HG03457 (cell line): ENCODE measurements around the gene IFT52.
A peak's percentile ranks its signal among the peaks of the same experiment; 100 is the strongest.
"Not testable (repeated sequence)": the region's sequence is repeated elsewhere in the genome, so short reads cannot be mapped to it uniquely, and the experiment has no call there.

Experiments
- ATAC-seq: cut with Tn5 transposase; IDR thresholded peaks from one replicate; pipeline ENCODE4 v1.9.1; 2021; ENCODE audit warnings: moderate number of reproducible peaks; ENCODE audit not compliant: unreplicated experiment

The IFT52 gene

DNA sequence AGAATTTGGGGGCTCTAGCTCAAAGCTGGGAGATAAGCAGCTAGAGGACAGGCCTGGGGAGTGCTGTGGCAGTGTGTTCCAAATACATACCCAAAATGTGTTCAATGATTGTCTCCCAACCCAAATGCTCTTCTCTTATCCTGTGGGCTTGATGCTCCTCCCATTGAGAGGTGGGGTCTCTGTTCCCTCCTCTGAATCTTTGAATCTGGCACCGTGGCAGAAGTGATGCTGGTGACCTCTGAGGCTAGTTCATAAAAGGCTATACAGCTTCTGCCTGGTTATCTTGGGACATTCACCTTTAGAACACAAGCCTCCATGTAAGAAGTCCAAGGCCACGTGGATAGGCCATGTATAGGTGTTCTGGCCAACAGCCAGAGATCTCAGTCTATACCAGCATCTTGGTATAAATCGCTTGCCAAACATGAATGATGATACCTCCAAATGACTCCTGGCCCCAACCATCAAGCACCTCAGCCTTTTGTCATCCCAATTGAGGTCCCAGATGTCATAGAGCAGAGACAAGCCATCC is 60.3 kb downstream of the IFT52 start:
- ATAC-seq, result no peak

DNA sequence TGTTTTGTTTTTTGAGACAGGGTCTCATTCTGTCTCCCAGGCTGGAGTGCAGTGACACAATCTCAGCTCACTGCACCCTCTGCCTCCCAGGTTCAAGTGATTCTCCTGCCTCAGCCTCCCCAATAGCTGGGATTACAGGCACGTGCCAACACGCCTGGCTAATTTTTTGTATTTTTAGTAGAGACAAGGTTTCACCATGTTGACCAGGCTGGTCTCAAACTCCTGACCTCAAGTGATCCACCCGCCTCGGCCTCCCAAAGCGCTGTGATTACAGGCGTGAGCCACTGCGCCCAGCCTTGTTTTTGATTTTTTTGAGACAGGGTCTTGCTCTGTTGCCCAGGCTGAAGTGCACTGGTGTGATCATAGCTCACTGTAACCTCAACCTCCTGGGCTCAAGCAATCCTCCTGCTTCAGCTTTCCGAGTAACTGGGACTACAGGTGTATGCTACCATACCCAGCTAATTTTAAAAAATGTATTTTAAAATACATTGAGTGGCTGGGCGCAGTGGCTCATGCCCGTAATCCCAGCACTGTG is 61.0 kb downstream of the IFT52 start:
- not testable (repeated sequence) for ATAC-seq

DNA sequence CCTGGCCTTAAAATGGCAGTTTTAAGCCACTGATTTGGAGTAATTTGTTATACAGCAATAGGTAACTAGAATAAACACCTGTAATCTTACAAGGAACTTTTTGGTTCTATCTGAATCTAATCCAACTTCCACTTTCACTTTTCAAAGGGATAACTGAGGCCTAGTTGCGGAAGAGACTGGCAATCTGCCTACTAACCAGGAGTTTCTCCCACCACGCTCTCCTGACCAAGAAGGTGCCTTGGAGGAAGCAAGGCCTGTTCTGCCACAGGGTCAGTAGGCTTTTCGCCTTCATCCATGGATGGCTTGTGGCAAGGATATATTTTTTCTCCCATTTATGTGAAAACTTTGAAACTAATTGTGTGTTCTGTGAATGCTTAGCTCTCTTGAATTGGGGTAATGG is 63.2 kb downstream of the IFT52 start:
- ATAC-seq, result no peak

DNA sequence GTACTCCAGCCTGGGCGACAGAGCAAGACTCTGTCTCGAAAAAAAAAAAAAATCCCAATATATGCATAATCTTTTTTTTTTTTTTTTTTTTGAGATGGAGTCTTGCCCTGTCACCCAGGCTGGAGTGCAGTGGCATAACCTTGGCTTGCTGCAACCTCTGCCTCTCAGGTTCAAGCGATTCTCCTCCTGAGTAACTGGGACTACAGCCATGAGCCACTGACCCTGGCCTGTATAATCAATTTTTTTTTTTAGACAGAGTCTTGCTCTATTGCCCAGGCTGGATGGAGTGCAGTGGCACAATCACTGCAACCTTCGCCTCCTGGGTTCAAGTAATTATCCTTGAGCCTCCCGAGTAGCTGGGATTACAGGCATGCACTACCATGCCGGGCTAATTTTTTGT is 64.4 kb downstream of the IFT52 start:
- ATAC-seq, result not testable (repeated sequence)

DNA sequence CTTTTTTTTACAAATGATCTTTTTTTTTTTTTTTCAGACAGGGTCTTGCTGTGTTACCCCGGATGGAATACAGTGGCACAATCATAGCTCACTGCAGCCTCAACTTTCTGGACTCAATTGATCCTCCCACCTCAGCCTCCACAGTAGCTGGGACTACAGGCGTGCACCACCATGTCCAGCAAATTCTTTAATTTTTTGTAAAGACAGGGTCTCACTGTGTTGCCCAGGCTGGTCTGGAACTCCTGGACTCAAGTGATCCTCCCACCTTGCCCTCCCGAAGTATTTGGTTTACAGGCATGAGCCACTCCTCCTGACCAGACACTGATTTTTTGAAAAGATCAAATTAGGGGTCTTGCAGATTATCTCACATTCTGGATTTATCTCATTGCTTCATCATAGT is 65.2 kb downstream of the IFT52 start:
- ATAC-seq, result no peak

DNA sequence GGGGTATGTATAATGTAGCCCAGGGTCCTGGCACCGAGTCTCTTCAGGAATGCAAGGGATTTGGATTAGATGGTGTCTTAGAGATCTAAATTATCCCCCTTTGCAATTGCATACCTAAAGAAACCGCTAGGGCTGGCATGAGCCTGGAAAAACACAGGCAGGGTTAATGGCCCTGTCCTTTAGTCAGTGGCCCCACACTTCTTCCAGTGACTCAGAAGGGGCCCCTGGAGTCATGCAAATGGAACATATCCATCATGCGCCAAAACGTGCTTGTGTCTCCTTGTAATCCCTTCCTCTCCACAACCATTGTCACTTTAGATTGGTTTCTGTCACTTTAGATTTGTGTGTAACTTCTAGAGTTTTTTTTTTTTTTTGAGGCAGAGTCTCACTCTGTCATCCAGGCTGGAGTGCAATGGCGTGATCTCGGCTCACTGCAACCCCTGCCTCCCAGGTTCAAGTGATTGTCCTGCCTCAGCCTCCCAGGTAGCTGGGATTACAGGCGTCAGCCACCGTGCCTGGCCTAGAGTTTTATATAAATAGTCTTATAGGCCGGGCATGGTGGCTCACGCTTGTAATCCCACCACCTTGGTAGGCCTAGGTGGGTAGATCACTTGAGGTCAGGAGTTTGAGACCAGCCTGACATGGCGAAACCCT is 67.5 kb downstream of the IFT52 start:
- ATAC-seq, result peak; percentile 8

DNA sequence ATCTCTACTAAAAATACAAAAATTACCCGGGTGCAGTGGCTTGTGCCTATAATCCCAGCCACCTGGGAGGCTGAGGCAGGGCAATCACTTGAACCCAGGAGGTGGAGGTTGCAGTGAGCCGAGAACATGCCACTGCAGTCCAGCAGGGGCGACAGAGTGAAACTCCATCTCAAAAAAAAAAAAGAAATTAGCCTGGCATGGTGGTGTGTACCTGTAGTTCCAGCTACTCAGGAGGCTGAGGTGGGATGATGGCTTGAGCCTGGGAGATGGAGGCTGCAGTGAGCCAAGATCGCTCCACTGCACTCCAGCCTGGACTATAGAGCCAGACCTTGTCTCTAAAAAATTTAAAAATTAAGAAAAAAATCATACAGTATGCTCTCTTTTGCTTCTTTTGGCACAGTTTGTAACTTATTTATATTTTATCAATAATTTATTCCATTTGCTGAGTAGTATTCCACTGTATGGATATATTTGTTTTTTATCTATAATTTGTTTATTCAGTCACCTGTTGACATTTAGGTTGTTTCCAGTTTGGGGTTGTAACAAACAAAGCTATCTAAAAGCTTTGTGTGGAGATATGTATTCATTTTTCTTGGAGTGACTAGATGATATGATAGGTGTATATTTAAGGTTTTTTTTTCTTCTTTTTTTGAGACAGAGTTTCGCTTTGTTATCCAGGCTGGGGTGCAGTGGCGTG is 68.1 kb downstream of the IFT52 start:
- ATAC-seq, result no peak

DNA sequence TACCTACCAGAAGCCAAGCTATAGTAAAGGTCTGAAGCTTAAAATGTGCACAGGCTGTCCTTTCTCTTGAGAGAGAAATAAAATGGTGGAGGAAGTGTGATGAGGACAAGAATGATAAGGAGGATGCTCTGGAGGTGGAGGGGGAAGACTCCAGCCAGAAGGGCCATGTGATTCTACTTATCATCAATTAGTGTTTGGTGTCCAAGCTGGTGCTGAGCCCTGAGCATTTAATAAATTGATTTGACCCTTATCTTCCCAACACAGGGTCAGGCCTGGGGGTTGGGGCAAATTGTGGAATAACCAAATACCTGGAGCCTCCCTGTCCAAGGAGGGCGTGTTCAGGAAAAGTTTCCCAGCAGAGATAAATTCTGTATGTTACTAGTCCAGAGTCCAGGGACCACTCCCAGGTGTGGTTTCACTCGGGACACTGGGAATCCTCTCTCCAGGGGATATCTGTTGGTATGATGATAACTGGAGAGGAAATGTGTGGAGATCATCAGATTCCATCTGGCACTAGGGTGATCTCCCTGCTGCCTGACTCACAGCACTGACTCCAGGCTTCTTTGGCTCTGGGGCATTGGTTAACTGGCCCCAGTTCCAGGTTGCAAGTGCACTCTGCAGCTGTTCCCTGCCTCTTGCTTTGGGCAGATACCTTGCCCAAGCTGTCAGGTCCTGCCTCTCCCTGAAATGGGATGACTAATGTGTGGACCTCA is 72.4 kb downstream of the IFT52 start:
- no peak for ATAC-seq

DNA sequence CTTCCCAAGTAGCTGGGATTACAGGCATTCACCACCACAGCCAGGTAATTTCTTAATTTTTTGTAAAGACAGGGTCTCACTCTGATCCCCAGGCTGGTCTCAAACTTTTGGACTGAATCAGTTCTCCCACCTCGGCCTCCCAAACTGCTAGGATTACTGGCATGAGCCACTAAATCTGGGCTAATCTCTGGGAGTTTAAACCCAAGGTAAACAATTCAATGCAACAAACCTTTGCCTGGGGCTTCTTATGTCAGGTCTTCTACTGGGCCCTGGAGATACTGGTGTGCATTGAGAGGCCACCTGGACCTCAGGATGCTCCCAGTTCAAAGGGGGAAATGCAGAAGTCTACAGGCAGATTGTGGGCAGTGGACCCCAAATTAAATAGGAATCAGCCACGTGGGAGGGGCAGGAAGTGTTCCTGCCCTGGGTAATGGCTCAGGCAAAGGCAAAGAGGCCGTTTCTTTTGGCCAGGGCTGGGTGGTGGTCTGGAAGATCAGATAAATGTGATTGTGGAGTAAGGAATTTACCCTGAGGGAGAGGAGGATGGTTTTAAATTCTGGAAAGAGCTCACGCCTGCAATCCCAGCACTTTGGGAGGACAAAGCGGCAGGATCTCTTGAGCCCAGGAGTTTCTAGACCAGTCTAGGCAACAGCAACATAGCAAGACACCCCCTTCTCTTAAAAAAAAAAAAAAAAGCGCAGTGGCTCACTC is 74.9 kb downstream of the IFT52 start:
- no peak for ATAC-seq

DNA sequence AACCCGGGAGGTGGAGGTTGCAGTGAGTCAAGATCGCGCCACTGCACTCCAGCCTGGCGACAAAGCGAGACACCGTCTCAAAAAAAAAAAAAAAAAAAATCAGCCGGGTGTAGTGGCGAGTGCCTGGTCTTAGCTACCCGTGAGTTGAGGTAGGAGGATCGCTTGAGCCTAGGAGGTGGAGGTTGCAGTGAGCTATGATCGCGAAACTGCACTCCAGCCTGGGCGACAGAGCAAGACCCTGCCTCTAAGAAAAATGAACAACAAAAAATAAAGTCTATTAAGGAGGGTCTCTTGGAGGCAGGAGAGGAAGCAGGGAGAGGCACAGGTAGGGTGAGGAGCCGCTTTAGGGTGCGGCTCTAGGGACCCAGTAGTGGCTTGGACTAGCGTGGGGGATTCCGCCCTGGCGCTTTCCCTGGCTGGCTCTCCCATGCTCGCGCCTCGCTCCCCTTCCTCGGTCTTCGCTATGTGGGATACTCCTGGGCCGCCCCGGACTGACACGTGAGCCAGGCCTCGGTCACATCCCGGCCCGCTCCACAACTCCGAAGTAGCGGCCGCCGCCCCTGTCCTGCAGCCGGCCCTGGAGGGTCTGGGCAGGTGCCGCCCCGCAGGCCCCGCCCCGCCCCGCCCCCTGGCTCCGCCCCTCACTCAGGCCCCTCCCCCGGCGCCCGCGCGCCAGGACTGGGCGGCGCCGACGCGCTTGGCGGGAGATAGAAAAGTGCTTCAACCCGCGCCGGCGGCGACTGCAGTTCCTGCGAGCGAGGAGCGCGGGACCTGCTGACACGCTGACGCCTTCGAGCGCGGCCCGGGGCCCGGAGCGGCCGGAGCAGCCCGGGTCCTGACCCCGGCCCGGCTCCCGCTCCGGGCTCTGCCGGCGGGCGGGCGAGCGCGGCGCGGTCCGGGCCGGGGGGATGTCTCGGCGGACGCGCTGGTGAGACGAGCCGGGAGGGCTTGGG is 75.9 kb downstream of the IFT52 start, which contains the start of gene MYBL2:
Gene MYBL2, plus strand, starts transcription at position 739 of the 953 bp plus-strand sequence. Its CDS starts 170 bp downstream, at position 909.
- ATAC-seq, result peak; percentile 32

DNA sequence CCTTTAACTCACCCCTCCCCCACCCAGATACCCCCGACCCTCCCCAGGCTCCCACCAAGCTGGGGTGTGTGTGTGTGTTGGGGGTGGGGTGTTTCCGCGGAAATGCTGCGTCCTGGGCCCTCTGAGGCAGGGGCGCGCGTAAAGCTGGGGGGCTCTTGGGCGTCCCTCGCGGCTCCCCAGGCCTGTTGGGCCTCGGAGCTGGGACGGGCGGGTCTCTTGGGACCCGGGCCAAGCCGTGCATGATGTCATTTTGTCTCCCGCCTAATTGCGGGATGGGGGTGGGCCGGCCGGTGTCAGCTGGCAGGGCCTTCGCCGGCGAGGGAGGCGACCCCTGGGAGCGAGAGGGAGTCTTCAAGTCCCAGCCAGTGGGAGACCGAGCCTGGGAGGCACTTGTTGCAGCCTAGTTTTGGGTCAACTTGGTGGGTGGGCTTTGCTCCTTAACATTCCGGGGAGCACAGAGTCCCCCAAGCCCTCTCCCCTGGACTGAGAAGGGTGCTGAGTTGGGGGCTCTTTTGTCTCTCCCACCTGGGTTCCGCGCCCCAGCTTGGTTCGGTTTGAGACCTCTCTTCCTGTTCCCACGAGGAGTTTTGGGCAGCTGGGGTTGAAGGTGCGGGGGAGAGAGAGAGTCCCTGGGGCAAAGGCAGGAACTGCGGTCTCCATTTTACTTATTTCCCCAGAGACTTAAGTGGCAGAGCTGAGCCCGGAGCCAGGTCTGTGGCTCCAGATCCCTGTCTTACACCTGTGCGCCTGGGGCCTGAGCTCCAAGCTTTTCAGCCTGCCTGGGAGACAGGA is 76.8 kb downstream of the IFT52 start:
- no peak for ATAC-seq

DNA sequence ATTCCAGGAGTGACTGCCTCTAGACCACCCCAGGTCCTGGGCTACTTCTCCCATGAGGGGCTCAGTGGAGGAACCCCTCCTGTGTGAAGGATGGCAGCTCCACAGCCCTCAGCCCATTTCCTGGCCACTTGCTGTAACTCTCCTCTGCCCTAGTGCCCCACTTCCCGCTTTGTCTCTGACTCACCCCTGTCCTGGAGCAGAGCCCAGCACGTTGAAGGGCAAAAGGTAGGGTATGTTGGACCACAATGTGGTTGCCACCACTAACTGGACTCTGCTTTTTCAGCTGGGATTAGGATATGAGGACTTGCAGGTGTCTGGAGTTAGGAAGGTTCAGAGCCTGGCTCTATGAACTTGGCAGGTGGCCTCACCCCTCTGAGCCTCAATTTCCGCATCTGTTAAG is 78.6 kb downstream of the IFT52 start:
- ATAC-seq, result no peak

DNA sequence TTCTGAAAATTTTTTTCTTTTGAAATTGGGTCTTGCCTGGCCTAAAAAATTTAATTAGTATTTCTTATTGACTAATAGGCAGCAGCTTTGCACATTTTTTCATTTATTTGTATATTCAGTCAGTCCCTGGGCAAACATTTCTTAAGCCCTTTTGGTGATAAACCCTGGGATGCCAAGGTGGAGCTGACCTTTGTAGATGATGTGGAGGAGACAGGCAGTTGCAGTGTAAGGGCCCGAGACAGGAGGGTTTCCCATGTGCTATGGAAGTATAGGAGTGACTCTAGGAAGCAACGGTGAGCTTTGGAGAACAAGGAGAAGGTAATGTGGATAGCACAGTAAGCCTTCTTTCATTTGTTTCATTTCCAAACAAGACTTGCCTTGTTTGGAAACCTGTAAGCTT is 79.7 kb downstream of the IFT52 start:
- ATAC-seq, result no peak

DNA sequence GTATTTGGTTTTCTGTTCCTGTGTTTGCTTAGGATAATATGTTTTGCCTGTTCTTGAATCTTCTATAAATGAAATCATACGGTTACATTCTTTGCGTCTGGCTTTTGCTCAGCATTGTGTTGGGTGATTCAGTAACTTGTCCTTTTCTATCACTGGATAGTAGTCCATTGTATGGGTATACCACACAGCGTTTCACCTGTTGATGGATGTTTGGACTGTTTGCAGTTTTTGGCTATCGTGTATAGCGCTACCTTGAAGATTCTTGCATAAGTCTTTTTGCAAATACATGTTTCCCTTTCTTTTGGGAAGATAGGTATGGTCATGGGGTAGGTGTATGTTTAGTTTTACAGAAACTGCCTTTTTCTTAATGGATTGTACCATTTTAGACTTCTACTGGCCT is 85.6 kb downstream of the IFT52 start:
- ATAC-seq, result no peak

DNA sequence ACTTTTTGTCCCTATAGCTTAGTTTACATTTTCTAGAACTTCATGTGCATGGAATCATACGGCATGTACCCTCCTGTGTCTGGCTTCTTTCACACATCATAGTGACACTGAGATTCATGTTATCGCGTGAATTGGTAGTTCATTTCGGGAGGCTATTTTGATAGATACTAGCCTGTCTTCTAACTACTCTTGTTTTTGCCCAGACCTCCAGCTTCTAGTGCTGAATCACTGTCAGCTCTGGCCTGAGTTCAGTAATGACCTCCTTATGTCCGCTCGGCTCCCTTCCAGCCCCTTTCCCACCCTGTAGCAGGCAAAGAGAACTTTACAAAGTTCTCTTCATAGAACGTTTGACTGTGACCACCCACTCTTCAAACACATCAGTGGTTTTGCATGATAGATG is 90.2 kb downstream of the IFT52 start:
- ATAC-seq, result no peak

DNA sequence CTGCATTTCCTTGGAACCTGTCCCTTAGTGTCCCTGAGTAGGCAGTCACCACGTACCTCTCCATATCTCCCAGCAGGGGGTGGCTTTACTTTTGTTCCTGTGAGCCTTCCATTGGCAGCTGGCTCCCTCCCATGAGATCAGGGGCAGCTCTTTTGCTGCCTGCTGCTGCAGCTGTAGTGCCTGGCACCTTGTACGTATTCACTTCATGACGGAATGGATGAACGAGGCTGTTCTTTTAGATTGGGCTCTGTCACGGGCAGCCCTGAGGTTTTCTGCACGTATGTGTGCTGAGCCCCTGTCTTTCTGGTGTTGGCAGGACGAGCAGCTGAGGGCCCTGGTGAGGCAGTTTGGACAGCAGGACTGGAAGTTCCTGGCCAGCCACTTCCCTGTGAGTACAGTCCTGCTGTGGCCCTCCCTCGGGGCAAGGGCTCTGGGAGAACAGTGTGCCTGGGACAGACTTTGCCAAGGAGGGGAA is 90.8 kb downstream of the IFT52 start:
- ATAC-seq, result peak; percentile 13

DNA sequence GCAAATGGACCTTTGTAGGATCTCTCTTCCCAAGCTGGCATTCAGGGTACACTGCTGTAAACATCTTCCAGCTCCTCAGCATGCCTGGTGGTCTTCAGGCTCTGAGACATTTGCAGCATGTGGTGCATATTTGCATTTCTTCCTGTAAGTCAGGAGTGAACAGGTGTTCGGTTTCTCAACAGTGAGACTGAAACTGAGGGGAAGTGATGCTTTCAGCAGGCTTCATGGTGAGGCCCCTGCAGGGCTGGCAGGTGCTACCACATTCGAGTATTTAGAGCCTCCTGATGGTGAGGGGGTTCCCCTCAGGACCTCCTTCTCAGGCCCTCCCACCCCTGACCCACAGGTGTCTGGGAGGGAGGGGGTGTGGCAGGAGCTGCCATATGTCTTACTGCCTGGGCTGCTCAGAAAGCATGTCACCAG is 91.3 kb downstream of the IFT52 start:
- ATAC-seq, result peak; percentile 90

DNA sequence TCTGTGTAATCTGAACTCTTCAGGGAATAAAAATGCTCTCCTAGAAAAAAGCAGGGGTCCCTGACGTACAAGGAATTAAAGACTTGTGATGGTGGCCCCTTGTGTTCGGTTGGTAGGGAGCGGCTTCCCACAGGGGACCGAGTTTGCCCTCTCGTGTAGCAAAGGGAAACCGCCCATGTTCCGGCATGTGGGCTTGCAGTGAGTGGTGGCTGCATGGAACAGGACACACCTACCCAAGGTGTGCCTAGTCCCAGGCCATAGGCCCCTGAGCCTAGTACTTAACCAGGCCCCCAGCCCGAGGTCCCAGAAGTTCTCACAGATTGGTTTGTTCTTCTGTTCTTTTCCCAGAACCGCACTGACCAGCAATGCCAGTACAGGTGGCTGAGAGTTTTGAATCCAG is 91.7 kb downstream of the IFT52 start:
- peak; percentile 13 for ATAC-seq

DNA sequence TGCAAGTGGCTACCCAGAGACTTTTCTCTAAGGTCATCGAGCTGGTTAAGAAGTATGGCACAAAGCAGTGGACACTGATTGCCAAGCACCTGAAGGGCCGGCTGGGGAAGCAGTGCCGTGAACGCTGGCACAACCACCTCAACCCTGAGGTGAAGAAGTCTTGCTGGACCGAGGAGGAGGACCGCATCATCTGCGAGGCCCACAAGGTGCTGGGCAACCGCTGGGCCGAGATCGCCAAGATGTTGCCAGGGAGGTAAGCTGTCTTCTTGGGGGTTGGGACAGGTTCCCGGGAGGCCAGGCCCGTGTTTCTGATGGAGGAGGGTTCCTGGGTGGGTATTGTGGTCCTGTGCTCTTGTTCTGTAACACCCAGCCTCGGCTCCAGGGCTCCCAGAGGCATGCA is 96.1 kb downstream of the IFT52 start:
- no peak for ATAC-seq
